Mucosa of stomach (tissue), 1 donor: ENCODE measurements around the gene SORL1.
"Not testable (repeated sequence)": the region's sequence is repeated elsewhere in the genome, so short reads cannot be mapped to it uniquely, and the experiment has no call there.

Experiments used
- H3K27me3 ChIP-seq: one replicate; pipeline ENCODE4 v1.7.0; 2013; ENCODE audit warnings: mild to moderate bottlenecking, low read length; ENCODE audit not compliant: control insufficient read depth, insufficient read depth
- H3K36me3 ChIP-seq: one replicate; pipeline ENCODE4 v1.7.0; 2013; ENCODE audit warnings: low read length; ENCODE audit not compliant: control insufficient read depth, insufficient read depth
- H3K4me1 ChIP-seq: one replicate; pipeline ENCODE4 v1.7.0; 2013; ENCODE audit warnings: mild to moderate bottlenecking, low read length; ENCODE audit not compliant: control insufficient read depth, insufficient read depth
- H3K4me3 ChIP-seq: one replicate; pipeline ENCODE4 v1.7.0; 2013; ENCODE audit warnings: low read length
- H3K9ac ChIP-seq: one replicate; pipeline ENCODE4 v1.7.0; 2013; ENCODE audit warnings: mild to moderate bottlenecking, low read length, moderate library complexity
- H3K9me3 ChIP-seq: one replicate; pipeline ENCODE4 v1.7.0; 2013; ENCODE audit warnings: mild to moderate bottlenecking, low read length, moderate library complexity; ENCODE audit not compliant: control insufficient read depth
- donor health status: Pancreatic carcinoma.

The SORL1 gene

GRCh38 chr11:121569332-121570299 lies 117.5 kb downstream of the SORL1 start:
- not testable (repeated sequence) for H3K27me3 ChIP-seq, H3K4me3 ChIP-seq, H3K4me1 ChIP-seq, H3K9me3 ChIP-seq, H3K9ac ChIP-seq, H3K36me3 ChIP-seq

GRCh38 chr11:121570453-121570852 lies 118.3 kb downstream of the SORL1 start:
- Histone ChIP-seq H3K4me3 (no peak overlapping the region), H3K4me1 (no peaks in the 10 kb centered on the region), H3K9ac (no peak overlapping the region), H3K9me3 (no peaks in the 10 kb centered on the region), H3K36me3 (no peaks in the 10 kb centered on the region), H3K27me3 (no peaks in the 10 kb centered on the region)

DNA sequence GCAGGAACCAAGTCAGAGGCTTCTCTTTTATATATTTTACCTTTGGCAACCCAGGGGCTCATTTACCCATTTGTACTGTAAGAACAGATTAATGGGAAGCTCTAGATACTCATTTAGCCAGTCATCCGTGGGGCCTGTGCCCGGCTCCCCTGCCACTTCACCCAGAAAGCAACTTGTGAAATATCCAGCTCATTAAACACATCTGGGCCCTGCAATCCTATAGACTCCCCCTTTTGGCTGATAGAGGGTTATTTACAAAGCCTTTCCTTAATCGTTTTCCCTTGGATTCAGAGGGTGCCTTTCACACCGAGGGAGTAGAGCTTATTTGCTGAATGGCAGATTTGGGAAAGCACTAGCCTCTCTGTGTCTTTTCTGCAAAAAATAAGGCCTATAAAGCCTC lies 119.4 kb downstream of the SORL1 start:
- H3K4me3 ChIP-seq, result no peak overlapping the region
- no peaks in the 10 kb centered on the region for H3K4me1 ChIP-seq
- no peak overlapping the region for H3K9ac ChIP-seq
- H3K9me3 ChIP-seq, result no peaks in the 10 kb centered on the region
- no peaks in the 10 kb centered on the region for H3K36me3 ChIP-seq
- H3K27me3 ChIP-seq, result no peaks in the 10 kb centered on the region

DNA sequence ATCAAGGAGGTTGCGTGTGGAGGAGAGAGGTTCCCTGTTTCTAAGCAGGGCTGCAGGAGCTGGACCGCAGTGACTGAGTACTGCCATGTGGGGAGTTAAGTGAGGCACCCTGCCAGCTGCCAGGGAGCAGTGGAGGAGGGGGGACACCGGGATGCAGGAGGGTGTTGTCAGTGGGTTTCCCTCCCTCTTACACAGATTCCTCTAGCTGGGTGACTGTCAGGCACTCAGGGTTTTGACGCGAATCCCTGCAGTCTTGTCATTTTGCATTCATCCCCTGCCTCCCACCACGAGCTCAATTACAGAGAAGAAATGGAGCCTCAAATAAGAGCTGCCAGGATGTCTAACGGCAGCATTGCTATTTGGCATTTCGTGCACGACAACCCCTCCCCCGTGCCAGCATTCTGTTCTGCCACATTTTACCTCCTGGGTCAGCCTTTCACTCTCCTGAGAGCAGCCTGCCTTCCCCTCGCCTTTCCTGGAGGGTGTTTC lies 120.5 kb downstream of the SORL1 start:
- no peaks in the 10 kb centered on the region for H3K9me3 ChIP-seq
- H3K9ac ChIP-seq, result no peak overlapping the region
- H3K4me1 ChIP-seq, result peaks cover 8% of the 10 kb centered on the region
- no peaks in the 10 kb centered on the region for H3K27me3 ChIP-seq
- no peak overlapping the region for H3K4me3 ChIP-seq
- no peaks in the 10 kb centered on the region for H3K36me3 ChIP-seq

- Histone ChIP-seq H3K4me3 (no peak overlapping the region), H3K36me3 (no peaks in the 10 kb centered on the region), H3K4me1 (peaks cover 8% of the 10 kb centered on the region)
These were observed 122.7 kb downstream of the SORL1 start for GRCh38 chr11:121574801-121575200.

GRCh38 chr11:121575250-121575962 lies 123.3 kb downstream of the SORL1 start:
- H3K36me3 ChIP-seq, result no peaks in the 10 kb centered on the region
- no peak overlapping the region for H3K4me3 ChIP-seq
- peaks cover 8% of the 10 kb centered on the region for H3K4me1 ChIP-seq
- H3K27me3 ChIP-seq, result no peaks in the 10 kb centered on the region
- no peaks in the 10 kb centered on the region for H3K9me3 ChIP-seq
- no peak overlapping the region for H3K9ac ChIP-seq

More at GRCh38 chr11:121574801-121575200, 122.7 kb downstream of the SORL1 start:
- H3K27me3 ChIP-seq, result no peaks in the 10 kb centered on the region
- H3K9me3 ChIP-seq, result no peaks in the 10 kb centered on the region
- no peak overlapping the region for H3K9ac ChIP-seq

DNA sequence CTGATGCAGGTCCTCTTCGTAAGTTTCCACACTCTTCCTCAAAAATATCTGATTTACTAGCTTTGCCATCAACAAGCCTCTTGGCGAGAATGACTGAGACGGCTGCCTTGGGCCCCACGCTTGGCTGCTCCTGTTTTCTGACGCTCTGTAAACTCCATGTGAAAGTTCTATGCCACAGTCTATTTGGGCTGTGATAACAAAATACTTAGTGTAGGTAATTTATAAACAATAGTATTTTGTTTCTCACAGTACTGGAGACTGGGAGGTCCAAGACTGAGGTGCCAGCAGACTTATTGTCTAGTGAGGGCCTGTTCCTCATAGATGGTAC lies 123.8 kb downstream of the SORL1 start:
- Histone ChIP-seq H3K9ac (no peak overlapping the region), H3K36me3 (no peaks in the 10 kb centered on the region), H3K9me3 (no peaks in the 10 kb centered on the region), H3K4me3 (no peak overlapping the region), H3K4me1 (peaks cover 8% of the 10 kb centered on the region), H3K27me3 (no peaks in the 10 kb centered on the region)

DNA sequence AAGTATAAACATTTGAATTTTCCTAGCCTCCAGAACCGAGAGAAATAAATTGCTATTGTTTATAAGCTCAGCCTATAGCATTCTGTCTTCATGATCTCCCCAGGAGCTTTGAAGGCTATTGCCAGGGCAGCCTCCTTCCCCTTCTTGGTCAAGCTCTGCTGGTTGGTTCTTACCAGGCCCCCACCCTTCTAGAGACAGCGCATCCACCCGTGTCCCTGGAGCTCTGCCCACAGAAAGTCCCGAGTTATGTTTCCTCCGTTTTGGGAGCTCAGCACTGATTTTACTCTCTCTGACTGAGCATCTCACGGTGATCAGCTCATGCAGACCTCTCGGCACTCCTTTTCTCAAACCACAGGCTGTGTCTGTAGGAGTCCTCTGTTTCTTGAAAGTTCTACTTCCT lies 124.4 kb downstream of the SORL1 start:
- Histone ChIP-seq H3K27me3 (no peaks in the 10 kb centered on the region), H3K4me3 (no peak overlapping the region), H3K9me3 (no peaks in the 10 kb centered on the region), H3K9ac (no peak overlapping the region), H3K36me3 (no peaks in the 10 kb centered on the region), H3K4me1 (peaks cover 8% of the 10 kb centered on the region)

GRCh38 chr11:121577106-121577848 lies 125.2 kb downstream of the SORL1 start:
- no peaks in the 10 kb centered on the region for H3K9me3 ChIP-seq
- no peak overlapping the region for H3K9ac ChIP-seq
- no peaks in the 10 kb centered on the region for H3K36me3 ChIP-seq
- H3K4me1 ChIP-seq, result peaks cover 8% of the 10 kb centered on the region
- no peak overlapping the region for H3K4me3 ChIP-seq
- H3K27me3 ChIP-seq, result no peaks in the 10 kb centered on the region

GRCh38 chr11:121578251-121578976 lies 126.3 kb downstream of the SORL1 start:
- Histone ChIP-seq H3K4me1 (peaks cover 8% of the 10 kb centered on the region), H3K9ac (no peak overlapping the region), H3K4me3 (no peak overlapping the region), H3K36me3 (no peaks in the 10 kb centered on the region), H3K9me3 (no peaks in the 10 kb centered on the region), H3K27me3 (no peaks in the 10 kb centered on the region)

GRCh38 chr11:121580154-121580553 lies 128.0 kb downstream of the SORL1 start:
- peaks cover 8% of the 10 kb centered on the region for H3K4me1 ChIP-seq
- no peaks in the 10 kb centered on the region for H3K9me3 ChIP-seq
- no peak overlapping the region for H3K9ac ChIP-seq
- no peaks in the 10 kb centered on the region for H3K27me3 ChIP-seq
- no peak overlapping the region for H3K4me3 ChIP-seq
- no peaks in the 10 kb centered on the region for H3K36me3 ChIP-seq
